HG03159 (cell line): ENCODE data around the gene UTS2R.
"Not testable (repeated sequence)": the region's sequence is repeated elsewhere in the genome, so short reads cannot be mapped to it uniquely, and the experiment has no call there.

Experiments used
- ATAC-seq: cut with Tn5 transposase; IDR thresholded peaks from one replicate; pipeline ENCODE4 v1.9.1; 2021; ENCODE audit warnings: mild to moderate bottlenecking, moderate library complexity; ENCODE audit not compliant: unreplicated experiment

The UTS2R gene

DNA sequence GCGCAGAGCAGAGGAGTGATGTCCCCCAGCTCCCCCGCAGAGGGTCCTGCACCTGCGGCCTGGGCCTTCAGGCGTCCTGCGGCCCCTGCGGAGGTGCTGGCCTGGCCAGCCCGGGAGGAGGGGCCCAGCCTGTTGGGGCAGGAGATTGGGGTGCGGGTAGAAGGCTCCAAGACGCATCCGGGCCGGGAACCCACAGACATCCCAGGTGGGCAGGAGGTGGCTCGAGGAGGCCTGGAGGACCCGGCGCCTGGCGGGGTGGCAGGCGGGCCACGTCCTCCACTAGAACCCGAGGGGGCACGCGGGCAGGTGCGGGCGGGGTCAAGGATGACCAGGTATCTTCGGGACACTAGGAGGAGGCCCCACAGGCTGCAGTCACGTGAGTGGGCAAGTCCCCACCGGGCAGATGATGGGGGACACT is 37.4 kb upstream of the UTS2R start:
- no peak for ATAC-seq

DNA sequence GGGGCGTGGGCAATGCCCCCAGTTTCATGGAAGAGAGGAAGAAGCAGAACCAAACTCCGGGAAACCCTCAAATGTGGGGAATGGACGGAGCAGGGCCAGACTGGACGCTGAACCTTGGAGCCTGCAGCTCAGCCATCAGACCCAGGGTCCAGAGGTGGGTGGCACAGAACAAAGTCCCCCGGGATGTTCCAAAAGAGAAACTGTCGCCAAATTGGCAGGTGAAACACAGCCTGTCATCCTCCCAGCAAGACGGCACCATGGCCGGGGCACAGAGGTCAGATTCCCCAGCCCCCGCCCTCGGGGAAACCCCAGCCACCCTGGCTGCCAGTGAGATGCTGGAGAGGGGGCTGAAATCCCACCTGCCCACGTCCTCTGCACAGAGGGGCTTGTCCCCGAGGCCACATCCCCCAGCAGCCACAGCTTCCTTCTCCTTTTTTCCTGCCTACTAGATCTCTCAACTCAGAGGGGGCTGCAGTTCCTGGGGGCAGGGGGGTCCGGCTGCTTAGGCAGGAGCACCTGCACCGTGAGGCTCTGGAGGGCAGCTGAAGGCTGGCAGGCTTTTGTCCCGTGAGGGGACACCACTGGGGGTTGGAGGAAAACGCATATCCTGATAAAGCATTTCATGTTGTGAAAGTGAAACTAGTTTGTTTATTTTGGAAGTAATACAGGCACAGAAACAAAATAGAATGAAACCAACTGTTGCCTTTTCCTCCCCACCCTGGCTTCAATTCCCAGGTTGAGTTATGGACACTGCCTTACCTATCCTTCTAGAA is 36.8 kb upstream of the UTS2R start:
- no peak for ATAC-seq

DNA sequence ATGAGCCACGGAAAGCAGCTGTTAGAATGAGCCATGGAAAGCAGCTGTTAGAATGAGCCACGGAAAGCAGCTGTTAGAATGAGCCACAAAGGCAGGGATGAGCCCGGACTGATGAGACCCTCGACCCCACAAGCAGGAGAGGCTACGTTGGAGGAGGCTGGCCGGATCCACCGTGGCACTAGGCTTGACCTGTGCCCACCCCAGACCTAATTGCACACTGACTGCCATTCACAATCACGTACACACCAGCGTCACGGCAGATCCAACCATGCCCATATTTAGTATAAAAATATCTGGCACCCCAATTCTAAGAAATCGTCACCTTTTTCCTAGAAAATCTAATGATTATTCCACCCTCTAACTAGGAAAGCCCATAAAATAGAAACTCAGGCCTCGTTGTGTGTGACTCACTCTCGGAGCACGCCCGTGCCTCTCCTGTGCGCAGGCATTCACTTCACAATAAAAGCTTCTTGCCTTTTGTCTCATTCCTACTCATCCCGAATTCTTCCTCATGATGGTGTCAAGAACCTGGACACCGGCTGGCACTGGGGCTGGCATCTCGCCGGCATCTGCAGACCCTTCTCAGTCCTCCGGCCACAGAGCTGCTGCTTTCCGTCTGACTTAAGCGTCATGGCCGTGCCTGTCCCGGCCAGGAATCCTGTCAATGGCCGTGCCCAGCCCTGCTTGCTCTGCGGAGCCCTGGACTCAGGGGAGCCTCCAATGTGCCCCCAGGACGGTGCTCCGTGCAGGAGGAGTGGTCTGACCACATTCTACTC is 32.5 kb upstream of the UTS2R start:
- ATAC-seq, result no peak

DNA sequence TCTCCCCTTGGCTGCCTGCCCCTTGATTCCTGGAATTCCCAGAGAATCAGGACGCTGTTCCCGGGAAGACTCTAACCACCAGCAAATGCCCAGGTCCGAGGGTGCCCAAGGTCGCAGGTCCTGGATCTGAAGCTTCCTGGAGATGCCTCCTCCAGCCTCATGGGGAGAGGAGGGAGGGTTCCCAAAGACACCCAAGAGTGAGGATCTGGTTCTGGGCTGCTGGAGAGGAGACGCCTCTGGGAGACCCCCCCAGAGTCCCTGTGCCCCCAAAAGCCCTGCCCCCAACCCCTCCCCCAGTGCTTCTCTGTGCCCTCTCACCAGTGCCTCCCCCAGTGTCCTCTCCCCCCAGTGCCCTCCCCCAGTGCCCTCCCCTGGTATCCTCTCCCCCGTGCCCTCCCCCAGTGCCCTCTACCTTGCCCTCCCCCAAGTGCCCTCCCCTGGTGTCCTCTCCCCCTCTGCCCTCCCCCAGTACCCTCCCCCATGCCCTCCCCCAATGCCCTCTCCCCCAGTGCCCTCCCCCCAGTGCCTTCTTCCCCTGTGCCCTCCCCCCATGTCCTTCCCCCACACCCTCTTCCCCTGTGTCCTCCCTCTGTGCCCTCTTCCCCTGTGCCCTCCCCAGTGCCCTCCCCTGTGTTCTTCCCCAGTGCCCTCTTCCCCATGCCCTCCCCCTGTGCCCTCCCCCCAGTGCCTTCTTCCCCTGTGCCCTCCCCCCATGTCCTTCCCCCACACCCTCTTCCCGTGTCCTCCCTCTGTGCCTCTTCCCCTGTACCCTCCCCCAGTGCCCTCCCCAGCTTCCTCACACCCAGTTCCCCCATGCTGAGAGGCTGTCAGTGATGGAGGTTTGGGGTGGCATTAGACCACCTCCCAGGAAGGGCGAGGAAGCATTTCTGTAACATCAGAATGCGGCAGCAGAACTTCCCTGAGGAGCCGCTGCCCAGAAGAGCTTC is 31.7 kb upstream of the UTS2R start:
- no peak for ATAC-seq

DNA sequence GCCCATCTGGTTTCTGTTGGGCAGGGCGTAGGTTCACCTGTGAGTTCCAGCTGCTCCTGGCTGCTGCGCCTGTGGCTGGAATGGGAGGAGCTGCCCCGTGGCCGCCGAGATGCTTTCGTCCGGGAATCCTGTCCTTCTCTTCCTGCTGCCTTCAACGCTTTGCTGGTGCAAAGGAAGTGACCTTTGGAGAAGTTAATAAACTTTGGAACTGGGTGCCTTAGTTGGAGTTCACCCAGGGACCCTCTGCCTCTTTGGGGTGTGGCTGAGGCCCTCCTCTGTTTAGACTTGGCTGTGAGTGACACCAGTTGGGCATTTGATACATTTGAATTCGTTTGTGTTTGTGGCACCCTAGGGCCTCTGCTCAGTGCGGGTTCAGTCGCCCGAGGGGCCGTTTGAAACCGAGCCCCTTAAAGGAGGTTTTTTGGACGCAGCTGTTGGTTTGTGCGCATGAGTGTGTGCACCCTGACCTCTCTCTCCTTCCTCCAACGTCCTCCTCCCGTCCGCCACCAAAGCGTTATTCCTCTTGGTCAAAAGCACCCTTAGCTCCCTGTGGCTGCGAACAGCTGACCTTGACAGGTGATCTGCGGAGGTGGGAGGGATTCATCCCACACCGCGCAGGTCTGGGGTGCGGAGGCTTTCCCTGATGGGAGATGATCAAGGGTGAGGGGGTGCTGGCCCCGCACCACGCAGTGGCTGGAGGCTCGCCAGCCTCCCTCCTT is 29.0 kb upstream of the UTS2R start:
- no peak for ATAC-seq

DNA sequence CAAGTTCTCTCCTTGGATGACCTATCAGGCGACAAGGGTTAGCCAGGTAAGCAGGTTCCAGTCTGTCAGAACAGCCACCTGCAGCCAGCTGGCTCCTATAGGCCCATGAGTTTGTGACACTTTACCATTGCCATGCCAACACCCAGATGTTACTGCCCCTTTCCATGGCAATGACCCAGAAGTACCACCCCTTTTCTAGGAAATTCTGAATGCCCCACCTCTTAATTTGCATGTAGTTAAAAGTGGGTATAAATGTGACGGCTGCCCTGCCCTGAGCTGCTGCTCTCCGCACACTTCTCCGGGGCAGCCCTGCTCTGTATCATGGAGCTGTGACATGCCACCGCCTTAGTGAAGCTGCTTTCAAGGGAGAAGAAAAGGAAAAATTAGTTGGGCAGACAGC is 28.0 kb upstream of the UTS2R start:
- no peak for ATAC-seq

DNA sequence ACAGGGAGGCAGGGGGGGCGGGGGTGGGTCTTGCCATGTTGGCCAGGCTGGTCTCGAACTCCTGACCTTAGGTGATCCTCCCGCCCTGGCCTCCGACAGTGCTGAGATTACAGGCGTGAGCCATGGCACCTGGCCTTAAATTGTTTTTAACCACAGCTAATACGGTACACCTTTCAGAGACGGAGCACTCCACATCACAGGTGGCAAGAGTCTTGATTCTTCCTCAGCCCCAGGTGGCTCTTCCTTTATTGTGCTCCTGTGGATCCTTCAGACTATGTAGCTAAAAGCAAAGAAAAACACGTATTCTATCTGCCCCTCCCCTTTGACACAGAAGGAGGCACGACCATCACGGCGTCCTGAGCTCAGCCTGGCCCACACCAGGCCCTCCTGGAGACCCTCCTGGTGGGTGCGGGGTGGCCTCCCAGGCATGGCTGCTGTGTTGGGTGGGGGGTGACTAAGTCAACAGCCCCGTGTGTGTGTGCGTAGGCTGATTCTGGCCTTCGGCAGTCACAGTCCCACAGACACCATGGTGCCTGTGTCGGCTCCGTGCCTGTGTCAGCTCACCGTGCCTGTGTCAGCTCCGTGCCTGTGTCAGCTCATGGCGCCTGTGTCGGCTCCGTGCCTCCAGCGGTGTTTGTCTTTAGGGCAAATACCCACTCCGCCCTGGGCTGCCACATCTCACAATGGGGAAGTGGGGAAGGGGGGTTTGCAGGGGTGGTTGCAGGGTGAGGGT is 27.2 kb upstream of the UTS2R start:
- no peak for ATAC-seq

DNA sequence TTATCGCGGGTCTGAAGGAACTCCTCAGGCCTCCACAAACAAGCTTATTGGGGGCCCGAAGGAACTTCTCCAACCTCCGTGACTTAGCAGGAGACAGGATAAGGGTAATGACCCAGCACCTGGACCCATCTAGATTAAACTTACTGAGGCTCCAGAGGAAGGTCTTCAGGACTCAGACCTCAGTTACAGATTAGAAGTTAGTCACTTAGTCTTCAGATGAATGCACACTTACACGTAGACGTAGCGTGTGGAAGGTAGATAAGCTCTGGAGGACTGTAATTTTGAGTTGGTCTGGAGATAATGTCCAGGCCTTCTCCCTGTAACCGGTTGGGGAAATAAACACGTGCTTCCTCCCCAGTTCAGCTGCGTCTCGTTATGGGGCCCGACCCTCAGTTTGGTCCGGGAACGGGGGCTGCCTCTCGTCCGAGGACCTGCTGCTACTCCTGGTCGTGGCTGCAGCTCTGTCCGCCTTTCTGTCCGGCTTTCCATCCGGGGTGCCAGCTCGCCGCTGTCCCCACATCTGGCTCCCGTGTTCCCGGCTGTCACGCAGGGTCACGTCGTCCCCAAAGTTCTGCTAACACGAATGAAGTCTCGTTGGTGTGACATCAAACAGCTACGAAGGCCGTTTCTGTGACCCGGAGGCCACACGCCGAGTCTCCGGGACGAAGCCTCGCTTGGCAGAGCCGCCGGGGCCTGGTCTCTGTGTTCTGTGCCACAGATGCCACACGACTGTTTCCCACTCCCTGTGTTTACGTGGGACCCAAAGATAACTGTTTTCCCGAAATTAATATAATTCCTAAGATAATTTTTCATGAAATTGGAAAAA is 26.2 kb upstream of the UTS2R start:
- ATAC-seq, result no peak

DNA sequence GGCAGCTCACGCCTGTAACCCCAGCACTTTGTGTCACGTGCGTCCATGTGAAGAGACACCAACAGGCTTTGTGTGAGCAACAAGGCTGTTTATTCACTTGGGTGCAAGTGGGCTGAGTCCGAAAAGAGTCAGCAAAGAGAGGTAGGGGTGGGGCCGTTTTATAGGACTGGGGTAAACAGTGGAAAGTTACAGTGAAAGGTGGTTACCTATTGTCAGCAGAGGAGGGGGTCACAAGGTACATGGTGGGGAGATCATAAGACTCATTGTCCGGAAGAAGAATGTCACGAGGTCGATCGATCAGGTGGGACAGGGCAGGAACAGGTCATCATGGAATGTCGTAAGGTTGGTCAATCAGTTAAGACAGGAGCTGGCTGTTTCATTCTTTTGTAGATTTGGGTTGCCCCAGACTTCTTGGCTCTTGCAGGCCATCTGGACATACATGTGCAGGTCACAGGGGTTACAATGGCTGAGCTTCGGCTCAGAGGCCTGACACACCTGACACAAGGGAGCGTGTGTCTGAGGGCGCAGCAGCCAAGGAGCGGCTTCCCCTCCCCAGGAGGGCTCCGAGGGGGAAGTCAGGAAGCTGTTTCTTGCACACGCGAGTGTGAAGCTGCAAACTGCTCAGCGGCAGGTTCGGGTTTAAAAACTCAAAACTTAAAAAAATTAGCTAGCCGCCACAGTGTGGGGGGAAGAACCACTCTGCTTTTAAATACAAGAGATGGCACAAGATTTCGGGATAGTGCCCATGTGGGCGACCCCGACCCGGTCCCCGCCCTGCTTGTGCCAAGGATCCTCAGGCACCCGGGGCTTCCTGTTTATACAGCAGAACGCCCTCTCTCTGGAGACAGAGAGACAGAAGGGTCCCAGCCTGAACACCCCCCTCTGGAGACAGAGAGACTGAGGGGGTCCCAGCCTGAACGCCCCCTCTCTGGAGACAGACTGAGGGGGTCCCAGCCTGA is 24.9 kb upstream of the UTS2R start:
- no peak for ATAC-seq

DNA sequence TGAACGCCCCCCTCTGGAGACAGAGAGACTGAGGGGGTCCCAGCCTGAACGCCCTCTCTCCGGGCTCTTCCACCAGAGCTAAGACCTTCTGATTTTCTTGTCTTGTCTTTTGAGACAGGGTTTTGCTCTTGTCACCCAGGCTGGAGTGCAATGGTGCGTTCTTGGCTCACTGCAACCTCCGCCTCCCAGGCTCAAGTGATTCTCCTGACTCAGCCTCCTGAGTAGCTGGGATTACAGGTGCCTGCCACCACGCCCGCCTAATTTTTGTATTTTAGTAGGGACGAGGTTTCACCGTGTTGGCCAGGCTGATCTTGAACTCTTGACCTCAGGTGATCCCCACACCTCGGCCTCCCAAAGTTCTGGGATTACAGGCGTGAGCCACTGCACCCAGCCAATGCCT is 23.6 kb upstream of the UTS2R start:
- not testable (repeated sequence) for ATAC-seq

DNA sequence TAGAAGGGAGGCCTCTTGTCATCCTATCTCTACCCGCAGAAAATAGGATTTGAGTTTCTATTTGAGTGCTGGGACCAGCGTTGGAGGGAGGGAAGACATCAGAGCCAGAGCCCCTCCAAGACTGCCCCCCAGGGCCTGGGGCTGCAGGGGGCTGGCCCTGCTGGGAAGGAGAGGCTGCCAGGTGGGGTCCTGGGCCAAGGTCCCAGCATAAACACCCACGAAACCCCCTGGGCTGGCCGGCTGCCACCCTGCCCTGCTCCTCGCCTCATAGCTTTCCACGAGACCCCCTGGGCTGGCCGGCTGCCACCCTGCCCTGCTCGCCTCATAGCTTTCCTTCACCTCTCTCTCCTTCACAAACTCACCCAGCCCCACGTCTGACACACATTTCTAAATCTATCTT is 23.1 kb upstream of the UTS2R start:
- ATAC-seq, result no peak

DNA sequence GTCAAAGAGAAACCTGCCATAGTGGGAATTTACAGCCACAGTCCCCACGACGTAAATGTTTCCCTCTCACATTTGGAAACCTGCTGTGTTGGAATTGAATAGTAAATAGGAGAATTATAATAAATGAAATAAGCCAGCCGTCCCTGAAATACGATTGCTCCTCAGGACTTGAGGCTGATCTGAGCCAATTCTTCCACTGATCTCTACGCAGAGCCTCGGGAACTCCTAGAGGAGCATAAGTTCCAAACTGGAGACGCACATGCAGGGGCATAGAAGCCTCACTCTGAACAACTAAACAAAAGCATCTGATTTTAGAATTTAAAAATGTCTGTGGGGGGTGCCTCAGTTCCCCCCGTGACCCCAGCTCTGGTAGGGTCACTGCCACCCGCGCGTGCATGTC is 22.7 kb upstream of the UTS2R start:
- no peak for ATAC-seq

DNA sequence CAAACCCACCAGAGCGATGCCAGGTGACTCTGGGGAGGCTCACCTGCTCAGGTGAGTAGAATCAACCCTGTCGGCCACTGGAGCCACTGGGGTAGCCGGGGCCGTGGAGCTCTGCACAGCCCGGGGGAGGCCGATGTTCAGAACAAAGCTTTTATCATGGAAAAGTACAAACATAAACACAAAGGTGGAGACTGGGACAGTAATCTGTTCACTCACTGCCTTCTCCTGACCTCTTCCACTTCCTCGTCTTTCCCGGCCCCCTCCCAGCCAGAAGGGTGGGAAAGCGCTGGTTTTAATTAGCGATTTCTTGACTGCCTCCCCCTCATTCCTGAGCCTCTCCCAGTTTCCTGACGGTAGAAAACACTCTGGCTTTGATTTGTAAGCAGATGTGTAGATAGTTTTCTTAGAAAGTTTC is 22.3 kb upstream of the UTS2R start:
- no peak for ATAC-seq

DNA sequence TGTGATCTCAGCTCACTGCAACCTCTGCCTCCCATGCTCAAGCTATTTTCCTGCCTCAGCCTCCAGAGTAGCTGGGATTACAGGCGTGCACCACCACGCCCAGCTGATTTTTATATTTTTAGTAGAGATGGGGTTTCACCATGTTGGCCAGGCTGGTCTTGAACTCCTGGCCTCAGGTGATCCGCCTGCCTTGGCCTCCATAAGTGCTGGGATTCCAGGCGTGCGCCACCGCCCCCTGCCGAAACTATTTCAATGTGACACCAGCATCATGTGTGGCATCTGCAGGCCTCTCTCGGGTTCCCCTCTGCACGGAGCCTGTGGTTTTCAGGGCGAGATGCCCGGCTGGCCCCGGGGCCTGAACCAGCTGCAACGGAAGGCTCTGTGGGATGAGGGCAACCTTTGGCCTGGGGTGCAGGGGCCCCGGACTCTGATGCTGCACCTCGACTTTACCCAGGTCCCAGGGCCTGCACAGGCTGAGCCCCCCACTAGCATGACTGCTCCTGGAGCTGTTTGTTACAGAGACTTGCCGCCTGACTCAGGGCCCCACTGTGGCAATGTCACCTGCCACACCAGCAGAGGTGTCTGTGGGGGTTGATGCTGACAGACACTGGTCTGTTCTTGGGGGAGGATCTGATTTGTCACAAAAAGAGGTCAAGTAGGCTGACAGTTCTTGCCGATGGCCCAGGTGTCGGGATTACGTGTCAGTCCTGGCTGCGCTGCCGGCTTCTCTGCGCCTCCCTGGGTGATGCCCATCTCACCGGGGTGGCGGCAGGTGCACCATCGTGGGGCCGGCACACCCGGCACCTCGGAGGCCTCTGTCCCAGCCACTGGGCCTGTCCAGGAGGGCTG is 21.2 kb upstream of the UTS2R start:
- no peak for ATAC-seq

DNA sequence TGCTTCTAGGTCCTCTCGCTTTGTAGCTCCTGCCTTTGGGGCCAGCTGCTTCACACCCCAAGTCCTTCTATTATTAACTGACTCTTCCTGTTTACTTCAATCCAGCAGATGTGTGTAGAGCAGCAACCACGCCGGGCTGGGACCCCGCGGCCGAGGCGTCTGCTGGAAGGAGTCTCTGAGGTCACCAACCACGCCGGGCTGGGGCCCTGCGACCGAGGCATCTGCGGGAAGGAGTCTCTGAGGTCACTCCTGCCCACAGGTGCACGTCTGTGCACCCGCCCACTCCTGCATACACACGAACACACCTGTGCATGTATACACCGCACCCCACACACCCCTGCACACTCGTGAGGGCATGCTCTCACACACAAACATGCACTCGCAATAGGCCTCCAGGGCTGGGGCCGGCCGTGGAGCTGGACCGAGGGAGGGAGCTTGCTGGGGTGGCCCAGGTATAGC is 20.3 kb upstream of the UTS2R start:
- peak; percentile 55 for ATAC-seq

DNA sequence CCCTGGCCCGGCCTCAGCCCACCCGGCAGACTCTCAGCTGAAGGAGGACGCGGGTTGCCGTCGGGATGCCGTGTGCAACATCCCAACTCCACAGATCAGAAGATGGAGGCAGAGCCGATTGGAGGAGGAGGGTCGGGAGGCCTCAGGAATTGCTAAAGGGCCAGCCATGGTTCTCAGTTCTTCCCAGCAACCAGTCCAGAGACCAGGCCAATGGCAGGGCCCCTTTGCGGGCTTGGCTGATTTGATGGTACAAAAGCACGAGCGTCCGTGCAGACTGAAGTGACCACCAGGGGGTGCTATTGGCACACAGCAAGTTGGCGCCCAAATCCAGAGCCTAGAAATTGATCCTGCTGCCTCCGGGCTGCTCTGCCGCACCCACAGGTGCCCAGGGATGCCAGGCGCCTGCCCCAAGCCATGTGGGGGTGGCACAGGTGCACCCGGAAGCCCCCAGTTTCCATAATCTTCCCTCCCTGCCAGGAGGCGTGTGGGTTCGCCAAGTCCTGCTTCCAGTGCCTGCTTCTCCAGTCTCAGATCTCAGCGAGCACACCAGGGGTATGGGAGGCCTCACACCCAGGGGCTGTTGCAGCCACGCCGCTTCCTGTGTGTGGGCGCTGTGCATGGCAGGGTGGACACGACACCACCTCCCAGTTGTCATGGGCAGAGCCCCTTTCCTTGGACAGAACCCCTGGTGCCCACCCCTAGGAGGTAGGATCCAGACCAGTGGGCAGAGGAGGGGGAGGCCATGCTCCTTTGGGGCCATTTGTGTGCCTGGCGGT is 19.7 kb upstream of the UTS2R start:
- peak; percentile 40 for ATAC-seq
